Upper lobe of left lung (tissue), 4 donors: ENCODE results near the gene IFNK.

Source experiments
- EP300 ChIP-seq, 4 donors: sonication (generic); formaldehyde crosslinking; IDR thresholded peaks; one replicate each; pipeline ENCODE4 v1.5.1; 2017; ENCODE audit warnings: antibody characterized with exemption in 4 of 4, control low read depth in 2 of 4
- POLR2A ChIP-seq, 4 donors: fragments of 450-650 bp; IDR thresholded peaks; one replicate each; pipeline ENCODE4 v1.5.1; 2016 to 2017; ENCODE audit warnings: antibody characterized with exemption in 4 of 4, mild to moderate bottlenecking in 2 of 4
- POLR2AphosphoS5 ChIP-seq, 2 donors: sonication (generic); formaldehyde crosslinking; IDR thresholded peaks; one replicate each; pipeline ENCODE4 v1.5.1; 2017; ENCODE audit warnings: antibody characterized with exemption in 2 of 2
- TF ChIP-seq, protein P1 (sequence below), 6 experiments: fragments of 450-650 bp in 4 of 6; fragments of 200-600 bp in 2 of 6; sonication (generic) in 2 of 6; IDR thresholded peaks; one replicate each; pipeline ENCODE4 v1.5.1; 2016 to 2019; ENCODE audit warnings: antibody characterized with exemption in 6 of 6

DNA sequence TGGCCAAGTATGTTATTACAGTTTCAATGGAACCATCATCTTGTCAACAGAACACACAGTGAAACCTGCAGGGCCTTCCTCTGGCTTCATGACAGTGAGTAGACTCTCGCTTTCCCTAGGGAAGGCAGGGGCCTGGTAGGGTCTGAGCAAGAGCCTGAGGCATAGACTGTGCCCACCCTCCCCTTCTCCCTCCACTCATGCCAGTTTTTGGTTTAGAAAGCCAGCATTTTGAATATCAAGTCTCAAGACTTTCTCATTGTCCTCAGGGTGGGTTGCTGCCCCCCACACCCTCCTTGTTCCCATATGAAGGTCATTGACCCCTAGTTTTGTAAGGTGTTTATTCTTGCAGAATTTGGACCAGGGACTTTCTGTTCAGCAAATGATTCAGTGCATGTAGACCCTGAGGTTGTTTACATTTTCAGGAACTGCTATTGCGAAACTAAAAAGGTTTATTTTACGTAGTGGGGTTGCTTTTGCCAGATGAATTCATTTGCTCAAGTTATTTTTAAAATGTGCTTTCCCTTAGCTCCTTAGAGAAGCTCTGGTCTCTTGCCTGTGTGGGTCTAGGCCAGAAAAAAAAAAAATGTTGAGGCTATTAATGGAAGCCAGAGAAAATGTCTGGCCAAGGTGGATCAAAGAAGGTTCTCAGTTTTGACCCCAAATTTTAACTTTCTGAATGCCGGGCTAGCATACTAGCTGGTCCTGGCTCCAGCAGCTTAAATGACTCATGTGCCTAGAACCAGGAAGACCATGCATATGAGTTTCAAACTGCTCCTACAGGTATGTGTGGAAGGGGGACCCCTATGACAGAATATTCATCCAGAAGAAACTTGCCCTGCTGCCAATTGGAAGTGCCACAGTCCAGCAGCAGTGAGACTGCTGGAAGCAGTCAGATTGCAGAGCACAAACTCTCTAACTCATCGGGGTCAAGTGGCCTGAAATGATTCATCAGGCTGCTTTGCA, 15.7 kb downstream of the IFNK start:
- TF ChIP-seq, protein P1, sequence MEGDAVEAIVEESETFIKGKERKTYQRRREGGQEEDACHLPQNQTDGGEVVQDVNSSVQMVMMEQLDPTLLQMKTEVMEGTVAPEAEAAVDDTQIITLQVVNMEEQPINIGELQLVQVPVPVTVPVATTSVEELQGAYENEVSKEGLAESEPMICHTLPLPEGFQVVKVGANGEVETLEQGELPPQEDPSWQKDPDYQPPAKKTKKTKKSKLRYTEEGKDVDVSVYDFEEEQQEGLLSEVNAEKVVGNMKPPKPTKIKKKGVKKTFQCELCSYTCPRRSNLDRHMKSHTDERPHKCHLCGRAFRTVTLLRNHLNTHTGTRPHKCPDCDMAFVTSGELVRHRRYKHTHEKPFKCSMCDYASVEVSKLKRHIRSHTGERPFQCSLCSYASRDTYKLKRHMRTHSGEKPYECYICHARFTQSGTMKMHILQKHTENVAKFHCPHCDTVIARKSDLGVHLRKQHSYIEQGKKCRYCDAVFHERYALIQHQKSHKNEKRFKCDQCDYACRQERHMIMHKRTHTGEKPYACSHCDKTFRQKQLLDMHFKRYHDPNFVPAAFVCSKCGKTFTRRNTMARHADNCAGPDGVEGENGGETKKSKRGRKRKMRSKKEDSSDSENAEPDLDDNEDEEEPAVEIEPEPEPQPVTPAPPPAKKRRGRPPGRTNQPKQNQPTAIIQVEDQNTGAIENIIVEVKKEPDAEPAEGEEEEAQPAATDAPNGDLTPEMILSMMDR (IDR thresholded peaks at IDR 0.05) = no peak
- peak in 1 of 4 donors; percentile 5 for TF ChIP-seq POLR2A (IDR thresholded peaks at IDR 0.05)
- TF ChIP-seq POLR2AphosphoS5 (IDR thresholded peaks at IDR 0.05) = peak in 1 of 2 donors; percentile 62
- peak in 3 of 4 donors; percentile 48 to 92 (median 58) for TF ChIP-seq EP300 (IDR thresholded peaks at IDR 0.05)
